Gastroesophageal sphincter (tissue), 3 donors: ENCODE data around the gene PRDM13.

Experiments
- POLR2A ChIP-seq, 2 donors: fragments of 450-650 bp; IDR thresholded peaks; one replicate each; pipeline ENCODE4 v1.6.1; 2017; ENCODE audit warnings: antibody characterized with exemption in 2 of 2, mild to moderate bottlenecking in 2 of 2, moderate library complexity in 1 of 2
- POLR2AphosphoS5 ChIP-seq: sonication (generic); formaldehyde crosslinking; IDR thresholded peaks from one replicate; pipeline ENCODE4 v1.6.1; 2017; ENCODE audit warnings: antibody characterized with exemption
- TF ChIP-seq, protein P1 (sequence below), 4 experiments: fragments of 200-600 bp in 2 of 4; fragments of 450-650 bp in 2 of 4; sonication (generic) in 1 of 4; IDR thresholded peaks; one replicate each; pipeline ENCODE4 v1.5.1; 2017 to 2019; ENCODE audit warnings: antibody characterized with exemption in 4 of 4, mild to moderate bottlenecking in 2 of 4, moderate library complexity in 2 of 4

DNA sequence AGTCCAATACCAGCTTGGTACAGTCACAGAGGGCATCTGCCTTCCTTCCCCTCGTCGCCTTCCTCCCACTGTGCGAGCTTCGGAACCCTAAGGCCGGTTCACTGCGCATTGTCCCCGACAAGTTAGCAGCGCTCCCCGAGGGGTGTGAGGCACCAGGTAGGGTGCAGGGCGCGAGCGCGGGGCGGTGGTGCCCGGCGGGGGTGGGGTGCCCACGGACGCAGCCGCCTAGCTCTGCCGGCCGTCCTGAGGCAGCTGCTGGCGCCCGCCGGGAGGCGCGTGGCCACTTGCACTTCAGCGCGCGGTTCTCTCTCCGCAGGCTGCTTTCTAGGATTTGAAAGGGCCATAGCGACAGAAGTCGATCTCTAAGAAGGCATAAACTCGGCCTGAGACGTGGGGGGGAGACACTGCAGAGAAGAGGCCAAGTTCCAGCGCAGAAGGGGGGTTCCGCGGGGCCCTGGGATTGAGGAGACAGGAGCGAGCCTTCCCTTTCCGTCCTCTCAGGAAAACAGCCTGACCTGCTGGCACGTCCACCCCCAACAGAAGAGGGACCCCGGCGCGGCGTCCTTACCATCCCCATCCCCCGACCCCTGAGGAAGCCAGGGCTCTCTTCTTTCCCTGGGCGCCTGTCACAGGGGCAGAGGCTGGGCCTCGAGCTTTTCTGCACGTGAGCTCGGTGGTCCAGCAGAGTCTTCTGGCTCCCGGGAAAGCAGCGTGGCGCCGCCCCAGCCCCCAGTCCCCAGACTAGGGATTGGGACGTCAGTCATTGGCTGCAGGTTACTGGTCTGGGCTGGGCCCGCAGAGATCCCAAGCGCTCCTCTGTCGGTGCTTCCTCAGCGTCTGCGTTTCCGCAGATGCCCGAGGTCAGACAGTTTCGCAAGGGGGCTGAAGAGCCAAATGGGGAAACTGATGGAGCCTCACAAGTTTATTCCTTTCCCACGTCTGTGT lies 15.6 kb upstream of the PRDM13 start:
- TF ChIP-seq, protein P1, sequence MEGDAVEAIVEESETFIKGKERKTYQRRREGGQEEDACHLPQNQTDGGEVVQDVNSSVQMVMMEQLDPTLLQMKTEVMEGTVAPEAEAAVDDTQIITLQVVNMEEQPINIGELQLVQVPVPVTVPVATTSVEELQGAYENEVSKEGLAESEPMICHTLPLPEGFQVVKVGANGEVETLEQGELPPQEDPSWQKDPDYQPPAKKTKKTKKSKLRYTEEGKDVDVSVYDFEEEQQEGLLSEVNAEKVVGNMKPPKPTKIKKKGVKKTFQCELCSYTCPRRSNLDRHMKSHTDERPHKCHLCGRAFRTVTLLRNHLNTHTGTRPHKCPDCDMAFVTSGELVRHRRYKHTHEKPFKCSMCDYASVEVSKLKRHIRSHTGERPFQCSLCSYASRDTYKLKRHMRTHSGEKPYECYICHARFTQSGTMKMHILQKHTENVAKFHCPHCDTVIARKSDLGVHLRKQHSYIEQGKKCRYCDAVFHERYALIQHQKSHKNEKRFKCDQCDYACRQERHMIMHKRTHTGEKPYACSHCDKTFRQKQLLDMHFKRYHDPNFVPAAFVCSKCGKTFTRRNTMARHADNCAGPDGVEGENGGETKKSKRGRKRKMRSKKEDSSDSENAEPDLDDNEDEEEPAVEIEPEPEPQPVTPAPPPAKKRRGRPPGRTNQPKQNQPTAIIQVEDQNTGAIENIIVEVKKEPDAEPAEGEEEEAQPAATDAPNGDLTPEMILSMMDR (IDR thresholded peaks at IDR 0.05), result no peak
- TF ChIP-seq POLR2AphosphoS5 (no peak), POLR2A (IDR thresholded peaks at IDR 0.05) (no peak)
